IPS-18c (cell line): ENCODE data around the gene KRT3.

Source experiments
- H3K4me3 ChIP-seq: 2 replicates; pipeline ENCODE4 v1.7.0; 2013; ENCODE audit warnings: low read depth, mild to moderate bottlenecking, low read length, moderate library complexity; ENCODE audit not compliant: insufficient read depth
- H3K9me3 ChIP-seq: one replicate; pipeline ENCODE4 v1.6.1; 2013; ENCODE audit warnings: mild to moderate bottlenecking, low read length, moderate library complexity; ENCODE audit not compliant: control insufficient read depth, insufficient read depth

The KRT3 gene

GRCh38 chr12:52795694-52796428 is at the start of gene KRT3:
Gene KRT3, minus strand, starts transcription at chr12:52796117. Its CDS starts 75 bp downstream, at chr12:52796042.
- no peak within 1 kb of the TSS for H3K4me3 ChIP-seq
- H3K9me3 ChIP-seq: peaks cover 2% of the 10 kb centered on the region

- H3K4me3 ChIP-seq: no peak overlapping the region
Observed at GRCh38 chr12:52844386-52844785, 48.5 kb upstream of the KRT3 start.

GRCh38 chr12:52839436-52840105 is 43.7 kb upstream of the KRT3 start:
- H3K9me3 ChIP-seq: no peaks in the 10 kb centered on the region
- no peak overlapping the region for H3K4me3 ChIP-seq

More at GRCh38 chr12:52844386-52844785, 48.5 kb upstream of the KRT3 start:
- H3K9me3 ChIP-seq: peaks cover 2% of the 10 kb centered on the region

- Histone ChIP-seq H3K9me3 (peaks cover 2% of the 10 kb centered on the region), H3K4me3 (no peak overlapping the region)
Observed at GRCh38 chr12:52838609-52839435, 42.9 kb upstream of the KRT3 start.

GRCh38 chr12:52837781-52838608 is 42.1 kb upstream of the KRT3 start:
- Histone ChIP-seq H3K9me3 (peaks cover 2% of the 10 kb centered on the region), H3K4me3 (no peak overlapping the region)

GRCh38 chr12:52837413-52837741 is 41.5 kb upstream of the KRT3 start:
- H3K4me3 ChIP-seq: no peak overlapping the region
- H3K9me3 ChIP-seq: peaks cover 2% of the 10 kb centered on the region

- Histone ChIP-seq H3K9me3 (peaks cover 2% of the 10 kb centered on the region), H3K4me3 (no peak overlapping the region)
Observed at GRCh38 chr12:52836491-52837412, 40.8 kb upstream of the KRT3 start.

GRCh38 chr12:52836042-52836466 is 40.1 kb upstream of the KRT3 start:
- no peak overlapping the region for H3K4me3 ChIP-seq

GRCh38 chr12:52835271-52836041 is 39.5 kb upstream of the KRT3 start:
- no peak overlapping the region for H3K4me3 ChIP-seq

More at GRCh38 chr12:52836042-52836466, 40.1 kb upstream of the KRT3 start:
- H3K9me3 ChIP-seq: peaks cover 2% of the 10 kb centered on the region

GRCh38 chr12:52834727-52835001 is 38.7 kb upstream of the KRT3 start:
- peaks cover 2% of the 10 kb centered on the region for H3K9me3 ChIP-seq
- no peak overlapping the region for H3K4me3 ChIP-seq

More at GRCh38 chr12:52835271-52836041, 39.5 kb upstream of the KRT3 start:
- H3K9me3 ChIP-seq: peaks cover 2% of the 10 kb centered on the region

GRCh38 chr12:52833922-52834726 is 38.2 kb upstream of the KRT3 start, which contains the start of gene KRT79:
Gene KRT79, minus strand, starts transcription at chr12:52834311. Its CDS starts 51 bp downstream, at chr12:52834260.
- Histone ChIP-seq H3K4me3 (no peak within 1 kb of the TSS), H3K9me3 (peaks cover 2% of the 10 kb centered on the region)

GRCh38 chr12:52832985-52833905 is 37.3 kb upstream of the KRT3 start:
- H3K4me3 ChIP-seq: no peak overlapping the region
- peaks cover 2% of the 10 kb centered on the region for H3K9me3 ChIP-seq

- Histone ChIP-seq H3K4me3 (no peak overlapping the region), H3K9me3 (peaks cover 2% of the 10 kb centered on the region)
Observed at GRCh38 chr12:52832451-52832850, 36.5 kb upstream of the KRT3 start.

GRCh38 chr12:52831251-52831650 is 35.3 kb upstream of the KRT3 start:
- Histone ChIP-seq H3K9me3 (peaks cover 2% of the 10 kb centered on the region), H3K4me3 (no peak overlapping the region)
